Measurements from ENCODE around the gene LGALS3BP.

The LGALS3BP gene

GRCh38 chr17:79006046-79006445, 26.3 kb upstream of the LGALS3BP start:
- H3K27ac Mint-ChIP-seq: peak overlapping the region; percentile 52
- H3K4me3 Mint-ChIP-seq: peak overlapping the region; percentile 20
- no peaks in the 10 kb centered on the region for H3K9me3 Mint-ChIP-seq
- H3K27me3 Mint-ChIP-seq: no peaks in the 10 kb centered on the region
- H3K4me1 Mint-ChIP-seq: peaks cover 62% of the 10 kb centered on the region
- H3K36me3 Mint-ChIP-seq: no peaks in the 10 kb centered on the region

- Mint-ChIP-seq H3K27ac (no peak overlapping the region), H3K27me3 (no peaks in the 10 kb centered on the region), H3K36me3 (no peaks in the 10 kb centered on the region), H3K9me3 (no peaks in the 10 kb centered on the region), H3K4me1 (peaks cover 57% of the 10 kb centered on the region), H3K4me3 (peak overlapping the region; percentile 20)
Observed at GRCh38 chr17:79005063-79005861, 25.5 kb upstream of the LGALS3BP start.

- H3K27ac Mint-ChIP-seq: peak overlapping the region; percentile 51
Observed at GRCh38 chr17:79003661-79004411, 24.1 kb upstream of the LGALS3BP start.

GRCh38 chr17:79002796-79003593, 23.3 kb upstream of the LGALS3BP start:
- H3K4me3 Mint-ChIP-seq: no peak overlapping the region
- H3K36me3 Mint-ChIP-seq: no peaks in the 10 kb centered on the region
- H3K9me3 Mint-ChIP-seq: no peaks in the 10 kb centered on the region
- H3K27ac Mint-ChIP-seq: no peak overlapping the region
- no peaks in the 10 kb centered on the region for H3K27me3 Mint-ChIP-seq
- H3K4me1 Mint-ChIP-seq: peaks cover 47% of the 10 kb centered on the region

More at GRCh38 chr17:79003661-79004411, 24.1 kb upstream of the LGALS3BP start:
- no peak overlapping the region for H3K4me3 Mint-ChIP-seq
- H3K4me1 Mint-ChIP-seq: peaks cover 55% of the 10 kb centered on the region
- H3K27me3 Mint-ChIP-seq: no peaks in the 10 kb centered on the region
- no peaks in the 10 kb centered on the region for H3K36me3 Mint-ChIP-seq
- no peaks in the 10 kb centered on the region for H3K9me3 Mint-ChIP-seq

- H3K27ac Mint-ChIP-seq: no peak overlapping the region
- no peak overlapping the region for H3K4me3 Mint-ChIP-seq
- H3K27me3 Mint-ChIP-seq: no peaks in the 10 kb centered on the region
- peaks cover 40% of the 10 kb centered on the region for H3K4me1 Mint-ChIP-seq
- H3K9me3 Mint-ChIP-seq: no peaks in the 10 kb centered on the region
- no peaks in the 10 kb centered on the region for H3K36me3 Mint-ChIP-seq
Observed at GRCh38 chr17:79002291-79002690, 22.6 kb upstream of the LGALS3BP start.

- Mint-ChIP-seq H3K4me3 (no peak overlapping the region), H3K4me1 (peaks cover 31% of the 10 kb centered on the region), H3K27me3 (no peaks in the 10 kb centered on the region), H3K27ac (peak overlapping the region; percentile 76), H3K36me3 (no peaks in the 10 kb centered on the region), H3K9me3 (no peaks in the 10 kb centered on the region)
Observed at GRCh38 chr17:79001190-79002020, 21.7 kb upstream of the LGALS3BP start.

- no peaks in the 10 kb centered on the region for H3K9me3 Mint-ChIP-seq
- peaks cover 23% of the 10 kb centered on the region for H3K4me1 Mint-ChIP-seq
- H3K4me3 Mint-ChIP-seq: no peak overlapping the region
- no peaks in the 10 kb centered on the region for H3K36me3 Mint-ChIP-seq
- no peaks in the 10 kb centered on the region for H3K27me3 Mint-ChIP-seq
- no peak overlapping the region for H3K27ac Mint-ChIP-seq
Observed at GRCh38 chr17:79000396-79001189, 20.9 kb upstream of the LGALS3BP start.

GRCh38 chr17:78999947-79000395, 20.2 kb upstream of the LGALS3BP start:
- H3K27ac Mint-ChIP-seq: no peak overlapping the region
- H3K4me1 Mint-ChIP-seq: peaks cover 17% of the 10 kb centered on the region
- no peaks in the 10 kb centered on the region for H3K9me3 Mint-ChIP-seq
- no peak overlapping the region for H3K4me3 Mint-ChIP-seq
- no peaks in the 10 kb centered on the region for H3K27me3 Mint-ChIP-seq
- no peaks in the 10 kb centered on the region for H3K36me3 Mint-ChIP-seq

GRCh38 chr17:78999056-78999768, 19.5 kb upstream of the LGALS3BP start:
- Mint-ChIP-seq H3K4me1 (peaks cover 17% of the 10 kb centered on the region), H3K36me3 (no peaks in the 10 kb centered on the region), H3K27me3 (no peaks in the 10 kb centered on the region), H3K27ac (no peak overlapping the region), H3K4me3 (no peak overlapping the region), H3K9me3 (no peaks in the 10 kb centered on the region)

- Mint-ChIP-seq H3K4me3 (no peak overlapping the region), H3K27me3 (no peaks in the 10 kb centered on the region), H3K36me3 (no peaks in the 10 kb centered on the region), H3K9me3 (no peaks in the 10 kb centered on the region), H3K27ac (no peak overlapping the region), H3K4me1 (peaks cover 17% of the 10 kb centered on the region)
Observed at GRCh38 chr17:78998311-78999055, 18.8 kb upstream of the LGALS3BP start.

GRCh38 chr17:78997881-78998280, 18.2 kb upstream of the LGALS3BP start:
- H3K9me3 Mint-ChIP-seq: no peaks in the 10 kb centered on the region
- H3K27me3 Mint-ChIP-seq: no peaks in the 10 kb centered on the region
- no peaks in the 10 kb centered on the region for H3K36me3 Mint-ChIP-seq
- H3K4me3 Mint-ChIP-seq: no peak overlapping the region
- H3K27ac Mint-ChIP-seq: no peak overlapping the region
- peaks cover 15% of the 10 kb centered on the region for H3K4me1 Mint-ChIP-seq

GRCh38 chr17:78997231-78997741, 17.6 kb upstream of the LGALS3BP start:
- no peaks in the 10 kb centered on the region for H3K27me3 Mint-ChIP-seq
- H3K4me3 Mint-ChIP-seq: no peak overlapping the region
- peaks cover 9% of the 10 kb centered on the region for H3K4me1 Mint-ChIP-seq
- no peak overlapping the region for H3K27ac Mint-ChIP-seq
- no peaks in the 10 kb centered on the region for H3K9me3 Mint-ChIP-seq
- H3K36me3 Mint-ChIP-seq: no peaks in the 10 kb centered on the region

- H3K4me1 Mint-ChIP-seq: peaks cover 4% of the 10 kb centered on the region
- no peak overlapping the region for H3K4me3 Mint-ChIP-seq
- no peaks in the 10 kb centered on the region for H3K36me3 Mint-ChIP-seq
- no peaks in the 10 kb centered on the region for H3K27me3 Mint-ChIP-seq
- H3K27ac Mint-ChIP-seq: no peak overlapping the region
- no peaks in the 10 kb centered on the region for H3K9me3 Mint-ChIP-seq
Observed at GRCh38 chr17:78996781-78997201, 17.1 kb upstream of the LGALS3BP start.

All from activated naive CD4-positive, alpha-beta T cell treated with anti-CD3 and anti-CD28 coated beads, Interleukin-2, amount 50 U/mL, for 24 hours (primary cell).